ENCODE data around the gene UBA1.

The UBA1 gene

DNA sequence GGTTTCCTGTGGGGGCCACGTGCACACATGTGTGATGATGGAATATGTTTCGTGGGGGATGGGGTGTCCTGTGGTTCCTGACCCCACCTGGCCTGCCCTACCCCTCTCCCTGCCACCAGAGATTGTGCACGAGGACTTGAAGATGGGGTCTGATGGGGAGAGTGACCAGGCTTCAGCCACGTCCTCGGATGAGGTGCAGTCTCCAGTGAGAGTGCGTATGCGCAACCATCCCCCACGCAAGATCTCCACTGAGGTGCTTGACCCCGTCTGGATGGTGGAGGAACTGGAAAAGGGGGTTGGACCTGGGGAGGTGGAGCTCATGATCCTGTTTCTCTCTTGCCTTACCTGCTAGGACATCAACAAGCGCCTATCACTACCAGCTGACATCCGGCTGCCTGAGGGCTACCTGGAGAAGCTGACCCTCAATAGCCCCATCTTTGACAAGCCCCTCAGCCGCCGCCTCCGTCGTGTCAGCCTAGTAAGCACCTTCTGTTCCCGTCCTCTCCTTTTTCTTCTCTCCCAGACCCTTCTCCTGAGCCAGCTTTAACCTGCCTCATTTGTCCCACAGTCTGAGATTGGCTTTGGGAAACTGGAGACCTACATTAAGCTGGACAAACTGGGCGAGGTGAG lies 30.8 kb downstream of the UBA1 start:
- no peak for DNase-seq
- in situ Hi-C loops (cut with MboI; ENCODE audit: low pct_unique_long_range_greater_than_20kb, low sequenced_read_pairs): no loop called here

DNA sequence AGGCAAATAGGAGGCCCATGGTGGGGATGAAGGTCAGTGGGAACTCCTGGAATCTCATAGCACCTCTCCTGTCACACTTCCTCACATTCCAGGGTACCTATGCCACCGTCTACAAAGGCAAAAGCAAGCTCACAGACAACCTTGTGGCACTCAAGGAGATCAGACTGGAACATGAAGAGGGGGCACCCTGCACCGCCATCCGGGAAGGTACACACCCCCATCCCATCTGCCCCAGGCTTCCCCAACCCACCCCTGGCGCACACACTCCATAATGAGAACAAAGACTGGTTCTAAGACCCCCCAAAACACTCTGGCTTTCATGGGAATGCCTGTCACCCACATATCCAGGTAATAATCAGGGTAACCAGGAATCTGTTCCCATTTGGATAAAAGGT lies 31.3 kb downstream of the UBA1 start:
- DNase-seq: no peak
- in situ Hi-C loops (cut with MboI; ENCODE audit: low pct_unique_long_range_greater_than_20kb, low sequenced_read_pairs): no loop called here

DNA sequence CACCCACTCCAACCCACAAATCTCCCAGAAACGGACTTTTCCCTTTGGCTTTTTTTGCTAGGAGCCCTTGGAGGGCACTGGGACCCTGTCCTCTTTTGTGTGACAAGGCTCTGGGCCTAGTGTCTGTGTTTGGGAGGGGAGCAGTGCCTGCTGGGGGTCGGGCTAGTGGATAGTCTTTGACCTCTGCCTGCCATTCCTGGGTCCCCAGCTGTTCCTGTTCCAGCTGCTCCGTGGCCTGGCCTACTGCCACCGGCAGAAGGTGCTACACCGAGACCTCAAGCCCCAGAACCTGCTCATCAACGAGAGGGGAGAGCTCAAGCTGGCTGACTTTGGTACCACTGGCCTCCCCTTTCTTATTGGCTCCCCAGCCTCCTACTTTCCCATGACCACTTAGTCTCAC lies 32.4 kb downstream of the UBA1 start:
- DNase-seq: no peak
- in situ Hi-C loops (cut with MboI; ENCODE audit: low pct_unique_long_range_greater_than_20kb, low sequenced_read_pairs): no loop called here

DNA sequence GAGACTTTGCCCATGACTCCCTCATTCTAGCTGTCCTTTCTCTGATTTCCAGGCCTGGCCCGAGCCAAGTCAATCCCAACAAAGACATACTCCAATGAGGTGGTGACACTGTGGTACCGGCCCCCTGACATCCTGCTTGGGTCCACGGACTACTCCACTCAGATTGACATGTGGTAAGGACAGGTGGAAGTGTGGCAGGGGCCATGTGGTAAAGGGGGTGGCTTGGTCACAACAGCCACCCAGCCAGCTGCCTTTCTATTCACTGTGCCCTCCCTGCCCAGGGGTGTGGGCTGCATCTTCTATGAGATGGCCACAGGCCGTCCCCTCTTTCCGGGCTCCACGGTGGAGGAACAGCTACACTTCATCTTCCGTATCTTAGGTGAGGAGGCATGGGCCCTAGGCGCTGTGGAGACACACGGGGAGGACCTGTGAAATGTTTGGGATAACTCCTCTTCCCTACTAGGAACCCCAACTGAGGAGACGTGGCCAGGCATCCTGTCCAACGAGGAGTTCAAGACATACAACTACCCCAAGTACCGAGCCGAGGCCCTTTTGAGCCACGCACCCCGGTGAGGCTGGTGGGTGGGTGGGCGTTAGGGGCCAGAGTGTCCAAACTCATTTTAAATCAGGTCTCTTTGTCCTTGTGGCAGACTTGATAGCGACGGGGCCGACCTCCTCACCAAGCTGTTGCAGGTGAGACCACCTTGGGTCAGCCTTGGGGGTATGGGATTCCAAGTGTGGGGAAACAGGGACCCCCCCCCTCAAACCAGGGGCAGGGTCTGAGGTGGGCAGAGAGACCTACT lies 33.1 kb downstream of the UBA1 start:
- in situ Hi-C loops (cut with MboI; ENCODE audit: low pct_unique_long_range_greater_than_20kb, low sequenced_read_pairs): no loop called here
- no peak for DNase-seq

DNA sequence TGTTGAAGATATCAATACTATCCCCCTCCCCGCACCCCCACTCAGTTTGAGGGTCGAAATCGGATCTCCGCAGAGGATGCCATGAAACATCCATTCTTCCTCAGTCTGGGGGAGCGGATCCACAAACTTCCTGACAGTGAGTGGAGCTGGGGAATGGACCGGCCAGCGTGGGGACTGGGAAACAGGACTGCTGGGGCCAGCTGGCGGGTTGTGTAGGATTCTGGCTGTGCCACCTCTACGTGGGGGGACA lies 33.6 kb downstream of the UBA1 start:
- DNase-seq: no peak

DNA sequence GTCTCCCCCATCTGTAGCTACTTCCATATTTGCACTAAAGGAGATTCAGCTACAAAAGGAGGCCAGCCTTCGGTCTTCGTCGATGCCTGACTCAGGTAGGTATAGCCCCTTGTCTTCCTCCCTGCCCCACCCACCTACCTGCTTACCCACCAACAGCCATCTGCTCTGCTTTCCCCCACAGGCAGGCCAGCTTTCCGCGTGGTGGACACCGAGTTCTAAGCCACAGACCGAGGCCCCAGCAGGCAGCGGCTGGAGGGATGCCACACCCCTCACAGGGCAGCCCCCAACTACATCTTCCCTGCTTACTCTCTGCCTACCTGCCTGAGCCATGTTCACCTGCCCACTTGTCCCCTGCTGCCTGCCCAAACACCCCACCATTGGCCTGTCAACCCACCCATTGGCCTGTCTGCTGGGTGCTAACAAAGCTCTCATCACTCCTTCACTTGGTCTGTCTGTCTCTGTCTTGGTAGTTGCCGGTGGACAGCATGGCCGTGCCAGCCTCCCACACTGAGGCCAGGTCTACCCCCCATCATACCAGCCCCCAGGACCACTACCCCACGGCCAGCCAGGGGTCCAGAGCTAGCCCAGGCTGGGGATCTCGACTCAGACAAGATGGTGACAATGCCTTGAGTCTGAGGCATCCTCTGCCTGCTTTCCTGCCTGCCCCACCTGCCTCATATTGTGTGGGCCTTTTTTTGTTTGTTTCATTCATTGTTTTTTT lies 35.1 kb downstream of the UBA1 start:
- in situ Hi-C loops (cut with MboI; ENCODE audit: low pct_unique_long_range_greater_than_20kb, low sequenced_read_pairs): no loop called here
- no peak for DNase-seq

More for the DNA sequence above, 33.6 kb downstream of the UBA1 start:
- in situ Hi-C loops (cut with MboI; ENCODE audit: low pct_unique_long_range_greater_than_20kb, low sequenced_read_pairs): no loop called here

DNA sequence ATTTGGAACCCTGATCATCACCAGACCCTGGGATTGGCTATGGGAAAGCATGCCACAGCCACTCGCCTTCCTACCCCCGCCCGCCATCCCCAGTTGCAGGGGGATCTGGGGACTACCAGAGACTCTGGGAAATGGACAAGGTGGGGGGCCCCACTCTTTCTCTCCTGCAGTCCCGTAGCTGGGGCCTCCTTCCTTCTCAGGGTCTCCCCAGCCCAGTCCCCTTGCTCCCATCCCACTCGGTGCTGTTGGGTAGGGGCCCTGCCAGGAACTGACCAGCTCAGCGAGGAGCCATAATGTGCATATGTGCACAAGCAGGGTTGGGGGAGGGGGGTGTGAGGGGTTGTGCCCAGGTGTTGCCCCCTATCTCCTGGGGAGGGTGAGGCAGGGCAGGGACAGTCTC lies 35.8 kb downstream of the UBA1 start:
- in situ Hi-C loops (cut with MboI; ENCODE audit: low pct_unique_long_range_greater_than_20kb, low sequenced_read_pairs): no loop called here
- DNase-seq: no peak

DNA sequence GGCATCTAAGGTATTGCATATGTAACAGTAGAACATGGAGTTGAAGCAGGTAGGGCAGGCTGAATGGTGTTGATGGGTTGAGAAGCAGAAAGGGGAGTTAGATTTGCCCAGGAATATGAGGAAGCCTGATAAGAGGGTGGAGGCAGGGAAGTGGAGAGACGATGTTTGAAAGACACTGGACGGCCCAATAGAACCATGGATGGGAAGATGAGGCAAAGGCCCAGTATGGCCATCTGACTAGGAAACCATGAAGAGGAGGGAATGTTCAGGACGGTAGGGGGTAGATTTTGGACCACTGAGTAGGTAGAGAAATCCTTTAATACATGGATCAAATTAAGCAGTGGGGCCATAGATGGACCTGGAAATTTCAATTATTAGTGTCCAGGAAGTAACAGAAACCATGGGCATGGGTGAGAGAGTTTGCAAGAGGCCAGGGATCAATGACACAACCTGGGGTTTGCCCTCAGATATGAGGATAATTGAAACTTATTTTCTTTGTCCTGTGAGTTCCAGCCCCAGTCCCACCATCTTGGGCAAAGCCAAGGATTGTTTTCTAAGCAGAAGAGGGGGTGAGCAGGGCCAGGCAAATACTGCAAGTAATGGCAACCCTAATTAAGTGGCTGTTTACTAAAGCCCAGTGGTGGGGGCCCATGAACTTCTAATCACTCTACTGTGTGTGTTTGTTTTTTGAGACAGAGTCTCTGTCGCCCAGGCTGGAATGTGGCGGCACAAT lies 36.7 kb downstream of the UBA1 start:
- in situ Hi-C loops (cut with MboI; ENCODE audit: low pct_unique_long_range_greater_than_20kb, low sequenced_read_pairs): no loop called here
- no peak for DNase-seq

DNA sequence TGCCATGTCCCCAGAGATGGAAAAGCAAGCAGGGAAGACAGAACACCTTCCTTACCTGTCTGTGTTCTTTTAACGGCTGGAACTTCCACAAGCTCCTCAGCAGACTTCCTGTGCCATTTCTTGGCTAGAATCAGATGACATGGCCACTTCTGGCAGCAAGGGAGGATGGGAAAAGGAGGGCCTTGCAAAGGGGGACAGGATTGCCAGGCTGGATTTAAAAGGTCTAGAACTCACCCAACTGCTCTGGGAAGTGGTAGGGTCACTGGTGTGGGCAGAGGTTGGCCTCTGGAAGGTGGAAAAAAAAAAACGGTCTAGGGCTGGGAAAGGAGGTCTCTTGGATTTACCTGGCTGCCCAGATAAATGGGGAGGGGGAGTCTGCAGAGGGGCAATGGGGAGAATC lies 37.5 kb downstream of the UBA1 start:
- in situ Hi-C loops (cut with MboI; ENCODE audit: low pct_unique_long_range_greater_than_20kb, low sequenced_read_pairs): no loop called here

DNA sequence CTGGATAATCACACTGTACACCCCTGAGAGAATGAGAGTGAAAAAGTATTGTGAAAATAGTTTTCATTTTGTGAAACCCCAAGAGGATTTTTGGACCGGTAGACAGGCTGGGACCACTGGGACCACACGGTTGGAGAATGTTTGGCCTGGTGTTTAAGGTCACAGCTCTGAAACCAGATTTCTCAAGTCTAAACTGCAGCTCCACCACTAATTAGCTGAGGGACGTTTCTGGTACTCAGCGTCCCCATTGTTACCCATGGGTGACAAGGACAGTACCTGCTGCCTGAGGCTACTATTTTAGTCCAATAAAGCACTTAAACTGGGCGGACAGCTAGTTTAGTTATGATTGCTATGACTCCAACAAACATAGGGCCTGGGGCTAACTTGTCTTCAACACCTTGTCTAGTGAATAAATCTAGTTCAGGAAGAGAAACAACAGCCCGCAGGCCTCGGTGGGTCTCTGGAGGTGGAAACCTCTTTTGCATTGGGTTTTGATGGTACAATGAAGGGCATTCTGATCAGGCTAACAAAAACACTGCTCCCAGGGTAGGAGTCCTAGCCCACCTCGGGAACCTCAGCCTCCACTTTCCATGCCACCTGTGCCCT lies 38.7 kb downstream of the UBA1 start:
- peak; percentile 15 for DNase-seq
- in situ Hi-C loops (cut with MboI; ENCODE audit: low pct_unique_long_range_greater_than_20kb, low sequenced_read_pairs): no loop called here

More for the DNA sequence above, 37.5 kb downstream of the UBA1 start:
- DNase-seq: no peak

DNA sequence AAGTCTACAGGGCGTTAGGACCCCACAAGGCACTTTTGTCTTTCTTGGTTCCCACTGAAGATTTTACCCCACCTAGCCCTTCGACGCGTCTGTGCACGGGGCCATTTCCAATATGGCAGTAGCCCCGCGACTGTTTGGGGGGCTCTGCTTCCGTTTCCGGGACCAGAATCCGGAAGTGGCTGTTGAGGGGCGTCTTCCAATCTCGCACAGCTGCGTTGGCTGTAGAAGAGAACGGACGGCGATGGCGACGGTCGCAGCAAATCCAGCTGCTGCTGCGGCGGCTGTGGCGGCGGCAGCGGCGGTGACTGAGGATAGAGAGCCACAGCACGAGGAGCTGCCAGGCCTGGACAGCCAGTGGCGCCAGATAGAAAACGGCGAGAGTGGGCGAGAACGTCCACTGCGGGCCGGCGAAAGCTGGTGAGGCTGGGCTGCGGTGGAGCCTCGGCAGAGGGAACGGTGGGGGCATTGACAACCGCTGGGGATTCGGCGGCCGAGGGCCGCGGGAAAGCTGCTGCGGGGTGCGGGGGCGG lies 39.2 kb downstream of the UBA1 start, which contains the start of gene USP11:
Gene USP11, plus strand, starts transcription at position 207 of the 530 bp plus-strand sequence. Its CDS starts 35 bp downstream, at position 242.
- peak; percentile 68 for DNase-seq

DNA sequence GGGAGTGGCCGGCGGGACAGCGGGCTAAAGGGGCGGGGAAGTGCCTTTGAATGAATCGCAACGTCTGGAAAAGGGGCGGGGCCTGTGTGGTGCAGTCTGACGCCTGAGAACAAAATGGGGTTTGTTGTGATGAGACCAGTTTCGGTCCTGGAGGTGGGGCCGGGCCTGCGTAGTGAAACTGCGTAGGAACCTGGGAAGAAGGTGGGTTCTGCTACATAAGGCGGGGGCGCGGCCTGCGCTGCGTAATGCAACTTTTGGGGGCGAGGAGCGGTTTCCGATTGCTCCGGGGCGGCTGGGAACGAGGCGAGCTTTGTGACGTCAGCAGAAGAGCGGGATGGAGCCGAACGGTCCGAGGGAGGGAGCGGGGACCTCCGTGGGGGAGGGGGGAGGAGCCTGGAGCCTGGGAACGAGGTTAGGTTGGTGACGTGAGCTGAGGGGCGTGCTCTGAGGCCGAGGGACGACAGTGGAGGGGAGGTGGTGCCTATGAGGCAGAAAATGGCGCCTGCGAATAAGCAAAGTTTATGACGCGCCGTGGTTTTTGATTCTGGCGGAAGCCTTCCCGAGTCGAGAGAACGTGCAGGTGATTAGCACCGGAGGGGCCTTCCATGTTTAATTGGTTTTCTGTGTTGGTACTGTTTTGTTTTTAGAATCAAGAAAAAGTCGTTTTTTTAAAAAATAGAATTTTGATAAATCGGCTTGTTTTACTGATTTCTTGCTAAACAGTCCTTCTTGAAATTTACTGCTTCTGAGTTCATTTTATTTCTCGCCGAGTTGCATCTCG lies 39.9 kb downstream of the UBA1 start:
- in situ Hi-C loops (cut with MboI; ENCODE audit: low pct_unique_long_range_greater_than_20kb, low sequenced_read_pairs): no loop called here
- DNase-seq: peak; percentile 97

More for the DNA sequence above, 39.2 kb downstream of the UBA1 start, which contains the start of gene USP11:
- in situ Hi-C loops (cut with MboI; ENCODE audit: low pct_unique_long_range_greater_than_20kb, low sequenced_read_pairs): no loop called here

DNA sequence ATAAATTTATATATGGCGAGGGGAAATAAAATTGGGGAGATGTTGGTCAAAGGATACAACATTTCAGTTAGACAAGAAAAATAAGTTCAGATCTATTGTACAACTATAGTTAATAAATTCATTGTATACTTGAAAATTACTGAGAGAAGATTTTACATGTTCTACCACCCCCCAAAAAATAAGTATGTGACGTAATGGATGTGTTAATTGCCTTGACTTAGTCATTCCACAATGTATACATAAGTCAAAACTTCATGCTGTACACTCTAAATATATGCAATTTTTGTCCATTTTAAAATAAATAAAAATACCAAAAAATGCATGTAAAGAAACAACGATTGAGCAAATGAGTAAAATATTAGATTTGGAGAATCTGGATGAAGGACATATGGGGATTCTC lies 41.0 kb downstream of the UBA1 start:
- in situ Hi-C loops (cut with MboI; ENCODE audit: low pct_unique_long_range_greater_than_20kb, low sequenced_read_pairs): no loop called here
- no peak for DNase-seq

DNA sequence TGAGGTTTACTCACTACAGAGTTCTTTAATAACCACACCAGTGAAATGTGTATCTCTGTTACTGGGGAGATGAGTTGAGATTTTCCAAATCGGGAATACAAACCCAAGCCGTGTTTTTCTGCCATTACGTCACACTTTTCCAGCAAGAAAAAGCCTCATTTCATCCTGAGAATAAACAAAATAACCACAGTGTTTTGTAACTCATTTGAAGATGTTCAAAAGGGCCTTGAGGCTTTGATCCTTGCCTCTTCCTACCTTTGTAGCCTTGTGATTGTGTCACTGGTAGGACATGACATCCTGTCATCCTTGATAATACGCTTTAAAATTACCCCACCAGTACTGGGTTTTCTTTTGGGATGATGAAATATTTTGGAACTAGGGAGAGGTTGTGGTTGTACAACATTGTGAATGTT lies 42.1 kb downstream of the UBA1 start:
- DNase-seq: no peak
- in situ Hi-C loops (cut with MboI; ENCODE audit: low pct_unique_long_range_greater_than_20kb, low sequenced_read_pairs): no loop called here

DNA sequence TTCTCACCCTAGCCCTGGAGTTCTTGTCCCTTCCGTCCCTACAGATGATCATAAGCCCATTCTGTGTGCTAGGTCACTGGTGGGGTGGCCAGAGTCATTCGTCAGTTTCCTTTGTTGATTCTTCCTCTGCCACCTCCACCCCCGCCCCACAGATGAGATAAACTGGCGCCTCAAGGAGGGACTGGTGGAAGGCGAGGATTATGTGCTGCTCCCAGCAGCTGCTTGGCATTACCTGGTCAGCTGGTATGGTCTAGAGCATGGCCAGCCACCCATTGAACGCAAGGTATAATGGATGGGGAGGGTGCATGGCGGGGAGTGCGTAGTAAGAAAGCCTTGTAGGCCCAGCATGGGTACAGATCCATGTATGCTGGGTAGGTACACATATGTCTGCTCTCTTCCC lies 45.6 kb downstream of the UBA1 start:
- no peak for DNase-seq
- in situ Hi-C loops (cut with MboI; ENCODE audit: low pct_unique_long_range_greater_than_20kb, low sequenced_read_pairs): no loop called here

DNA sequence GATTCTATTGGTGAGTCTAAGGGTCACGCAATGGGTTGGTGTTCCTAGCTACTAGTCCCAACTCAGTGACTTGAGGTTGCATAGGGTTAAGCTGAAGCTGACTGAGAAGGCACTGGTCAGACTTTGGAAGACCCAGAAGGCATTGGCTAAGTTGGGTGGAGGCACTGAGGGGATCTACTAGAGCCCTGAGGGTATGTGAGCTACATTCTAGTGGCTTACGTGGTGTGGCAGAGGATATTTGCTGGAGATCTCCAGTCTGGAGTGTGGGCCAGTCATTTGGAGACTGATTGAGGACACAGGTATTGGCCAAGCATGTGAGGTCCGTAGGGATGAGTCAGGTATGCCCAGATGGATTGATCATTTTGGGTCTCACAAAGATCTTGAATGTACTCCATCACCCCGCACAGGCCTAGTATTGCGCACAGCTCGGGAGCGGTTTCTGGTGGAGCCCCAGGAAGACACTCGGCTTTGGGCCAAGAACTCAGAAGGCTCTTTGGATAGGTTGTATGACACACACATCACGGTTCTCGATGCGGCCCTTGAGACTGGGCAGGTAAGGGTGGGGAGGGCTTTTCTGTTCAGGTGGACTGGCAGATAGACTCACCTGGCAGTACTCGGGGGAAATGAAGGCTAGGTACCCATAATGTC lies 46.4 kb downstream of the UBA1 start:
- DNase-seq: no peak
- in situ Hi-C loops (cut with MboI; ENCODE audit: low pct_unique_long_range_greater_than_20kb, low sequenced_read_pairs): no loop called here

DNA sequence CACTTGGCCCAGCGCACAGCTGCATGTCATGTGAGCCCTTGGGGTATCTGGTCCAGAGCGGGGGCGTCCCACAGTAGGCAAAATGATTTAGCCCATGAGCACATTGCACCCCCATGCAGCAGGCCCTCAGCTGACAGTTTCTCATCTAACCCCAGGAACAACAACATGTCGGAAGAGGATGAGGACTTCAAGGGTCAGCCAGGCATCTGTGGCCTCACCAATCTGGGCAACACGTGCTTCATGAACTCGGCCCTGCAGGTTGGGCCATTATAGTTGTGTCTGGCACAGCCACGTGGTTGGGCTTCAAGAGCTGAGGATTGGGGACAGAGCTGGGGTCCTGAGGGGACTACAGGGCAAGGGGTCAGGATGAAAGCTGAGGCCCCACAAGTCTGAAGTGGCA lies 47.0 kb downstream of the UBA1 start:
- no peak for DNase-seq
- in situ Hi-C loops (cut with MboI; ENCODE audit: low pct_unique_long_range_greater_than_20kb, low sequenced_read_pairs): no loop called here

All from KBM-7 (cell line).